ENCODE measurements around the gene GPR39.

Gene GPR39

DNA sequence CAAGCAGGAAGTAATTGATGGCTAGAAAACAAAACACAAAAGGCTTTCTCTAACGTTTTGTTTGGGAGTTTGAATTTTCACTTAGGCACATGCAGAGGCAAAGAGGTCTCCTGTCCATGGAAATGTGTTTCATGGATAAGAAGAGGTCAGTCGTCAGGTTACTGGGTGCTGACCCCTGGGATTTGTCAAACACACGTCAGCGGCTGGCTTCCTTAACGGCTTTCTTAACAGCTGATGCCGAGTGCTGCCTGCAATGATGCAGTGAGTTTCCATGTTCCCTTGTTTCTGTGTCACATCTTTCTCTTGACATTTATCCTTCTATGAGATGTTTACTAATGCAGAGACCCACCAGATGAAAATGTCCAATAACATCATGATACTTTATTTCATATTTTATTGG lies 31.7 kb downstream of the GPR39 start:
- no peaks in the 10 kb centered on the region for H3K27me3 ChIP-seq (replicated peaks)
- no peak overlapping the region for H3K4me3 ChIP-seq (ENCODE audit: low read depth, low read length)
- in situ Hi-C loops (cut with HindIII; ENCODE audit: low pct_ligation_motif_present, low sequenced_read_pairs) = no loop called here

GRCh38 chr2:132448771-132449170 lies 32.2 kb downstream of the GPR39 start:
- Histone ChIP-seq H3K36me3 (replicated peaks) (no peaks in the 10 kb centered on the region), H3K27ac (no peak overlapping the region), H3K27me3 (replicated peaks) (no peaks in the 10 kb centered on the region), H3K4me3 (ENCODE audit: low read depth, low read length) (no peak overlapping the region)
- peak; percentile 49 for DNase-seq
- TF ChIP-seq, protein P1, sequence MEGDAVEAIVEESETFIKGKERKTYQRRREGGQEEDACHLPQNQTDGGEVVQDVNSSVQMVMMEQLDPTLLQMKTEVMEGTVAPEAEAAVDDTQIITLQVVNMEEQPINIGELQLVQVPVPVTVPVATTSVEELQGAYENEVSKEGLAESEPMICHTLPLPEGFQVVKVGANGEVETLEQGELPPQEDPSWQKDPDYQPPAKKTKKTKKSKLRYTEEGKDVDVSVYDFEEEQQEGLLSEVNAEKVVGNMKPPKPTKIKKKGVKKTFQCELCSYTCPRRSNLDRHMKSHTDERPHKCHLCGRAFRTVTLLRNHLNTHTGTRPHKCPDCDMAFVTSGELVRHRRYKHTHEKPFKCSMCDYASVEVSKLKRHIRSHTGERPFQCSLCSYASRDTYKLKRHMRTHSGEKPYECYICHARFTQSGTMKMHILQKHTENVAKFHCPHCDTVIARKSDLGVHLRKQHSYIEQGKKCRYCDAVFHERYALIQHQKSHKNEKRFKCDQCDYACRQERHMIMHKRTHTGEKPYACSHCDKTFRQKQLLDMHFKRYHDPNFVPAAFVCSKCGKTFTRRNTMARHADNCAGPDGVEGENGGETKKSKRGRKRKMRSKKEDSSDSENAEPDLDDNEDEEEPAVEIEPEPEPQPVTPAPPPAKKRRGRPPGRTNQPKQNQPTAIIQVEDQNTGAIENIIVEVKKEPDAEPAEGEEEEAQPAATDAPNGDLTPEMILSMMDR (IDR thresholded peaks at IDR 0.05; ENCODE audit: low read depth, low read length, missing control alignments) = peak; percentile 89
- in situ Hi-C loops (cut with HindIII; ENCODE audit: low pct_ligation_motif_present, low sequenced_read_pairs) = no loop called here

More for the DNA sequence above, 31.7 kb downstream of the GPR39 start:
- TF ChIP-seq, protein P1 (IDR thresholded peaks at IDR 0.05; ENCODE audit: low read depth, low read length, missing control alignments) = no peak
- Histone ChIP-seq H3K36me3 (replicated peaks) (no peaks in the 10 kb centered on the region), H3K27ac (no peak overlapping the region)
- no peak for DNase-seq

DNA sequence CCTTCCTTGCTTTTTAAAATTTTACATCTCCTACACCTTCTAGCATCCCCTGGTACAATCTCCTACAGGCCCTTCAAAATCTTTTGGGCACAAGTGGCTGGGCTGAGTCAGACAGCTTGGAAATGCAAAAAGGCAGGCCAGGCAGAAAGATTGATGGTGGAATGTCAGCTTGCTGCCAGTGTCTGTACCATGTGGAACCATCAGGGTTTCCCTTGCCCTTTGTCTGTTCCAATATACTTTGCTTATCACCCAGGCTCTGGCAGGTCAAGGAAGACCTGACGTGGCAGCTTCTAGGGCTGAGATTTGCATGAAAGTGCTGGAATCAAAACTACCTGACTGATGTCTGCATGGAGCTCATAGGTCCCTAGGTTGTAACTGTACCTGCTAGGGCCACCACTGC lies 33.3 kb downstream of the GPR39 start:
- TF ChIP-seq, protein P1 (IDR thresholded peaks at IDR 0.05; ENCODE audit: low read depth, low read length, missing control alignments) = no peak
- Histone ChIP-seq H3K27ac (no peak overlapping the region), H3K4me3 (ENCODE audit: low read depth, low read length) (no peak overlapping the region), H3K36me3 (replicated peaks) (no peaks in the 10 kb centered on the region), H3K27me3 (replicated peaks) (no peaks in the 10 kb centered on the region)
- no peak for DNase-seq
- in situ Hi-C loops (cut with HindIII; ENCODE audit: low pct_ligation_motif_present, low sequenced_read_pairs) = no loop called here

- H3K36me3 ChIP-seq (replicated peaks) = no peaks in the 10 kb centered on the region
- H3K27me3 ChIP-seq (replicated peaks) = no peaks in the 10 kb centered on the region
- no peak overlapping the region for H3K27ac ChIP-seq
- no peak overlapping the region for H3K4me3 ChIP-seq (ENCODE audit: low read depth, low read length)
- TF ChIP-seq, protein P1 (IDR thresholded peaks at IDR 0.05; ENCODE audit: low read depth, low read length, missing control alignments) = no peak
- no peak for DNase-seq
- in situ Hi-C loops (cut with HindIII; ENCODE audit: low pct_ligation_motif_present, low sequenced_read_pairs) = no loop called here
Measured at GRCh38 chr2:132460781-132461180, 44.2 kb downstream of the GPR39 start.

- TF ChIP-seq, protein P1 (IDR thresholded peaks at IDR 0.05; ENCODE audit: low read depth, low read length, missing control alignments) = no peak
- in situ Hi-C loops (cut with HindIII; ENCODE audit: low pct_ligation_motif_present, low sequenced_read_pairs) = no loop called here
Measured at GRCh38 chr2:132462236-132462635, 45.6 kb downstream of the GPR39 start.

DNA sequence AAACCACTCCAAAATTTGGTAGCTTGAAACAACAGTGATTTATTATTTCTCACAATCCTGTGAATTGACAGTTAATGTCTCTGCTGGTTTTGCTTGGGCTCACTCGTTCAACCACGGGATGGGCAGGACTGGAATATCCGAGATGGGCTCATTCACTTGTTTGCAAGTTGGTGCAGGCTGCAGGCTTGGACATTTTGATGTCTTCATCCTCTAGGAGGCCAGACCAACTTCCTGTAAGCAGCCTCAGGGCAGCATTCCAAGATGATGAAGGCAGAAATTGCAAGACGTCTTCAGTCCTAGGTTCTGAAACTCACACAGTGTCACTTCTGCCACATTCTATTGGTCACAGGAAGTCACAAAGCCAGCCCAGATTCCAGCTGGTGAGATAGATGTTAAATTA lies 47.1 kb downstream of the GPR39 start:
- TF ChIP-seq, protein P1 (IDR thresholded peaks at IDR 0.05; ENCODE audit: low read depth, low read length, missing control alignments) = no peak
- no peaks in the 10 kb centered on the region for H3K36me3 ChIP-seq (replicated peaks)
- DNase-seq = no peak
- no peak overlapping the region for H3K27ac ChIP-seq
- H3K4me3 ChIP-seq (ENCODE audit: low read depth, low read length) = no peak overlapping the region
- in situ Hi-C loops (cut with HindIII; ENCODE audit: low pct_ligation_motif_present, low sequenced_read_pairs) = no loop called here
- H3K27me3 ChIP-seq (replicated peaks) = no peaks in the 10 kb centered on the region

More at GRCh38 chr2:132462236-132462635, 45.6 kb downstream of the GPR39 start:
- Histone ChIP-seq H3K4me3 (ENCODE audit: low read depth, low read length) (no peak overlapping the region), H3K27ac (no peak overlapping the region), H3K36me3 (replicated peaks) (no peaks in the 10 kb centered on the region), H3K27me3 (replicated peaks) (no peaks in the 10 kb centered on the region)
- DNase-seq = no peak

Measured in brain microvascular endothelial cell (primary cell).